LoVo (cell line): ENCODE results near the gene IL33.
A peak's percentile ranks its signal among the peaks of the same experiment; 100 is the strongest.

Source experiments
- DNase-seq: peaks from one replicate; pipeline ENCODE4 v3.0.0-alpha.2; 2016; ENCODE audit warnings: low spot score

Gene IL33

GRCh38 chr9:6218099-6218502 lies 2.5 kb downstream of the IL33 start:
- no peak for DNase-seq

- no peak for DNase-seq
These were observed 3.4 kb downstream of the IL33 start for GRCh38 chr9:6219040-6219439.

GRCh38 chr9:6219981-6220380 lies 4.4 kb downstream of the IL33 start:
- no peak for DNase-seq

GRCh38 chr9:6224393-6225154 lies 9.0 kb downstream of the IL33 start:
- no peak for DNase-seq

GRCh38 chr9:6226696-6227095 lies 11.1 kb downstream of the IL33 start:
- no peak for DNase-seq

- DNase-seq, result no peak
These were observed 13.6 kb downstream of the IL33 start for GRCh38 chr9:6229186-6229585.

- peak; percentile 48 for DNase-seq
These were observed 14.0 kb downstream of the IL33 start for GRCh38 chr9:6229619-6230018.

- no peak for DNase-seq
These were observed 14.6 kb downstream of the IL33 start for GRCh38 chr9:6230037-6230780.

- DNase-seq, result no peak
These were observed 16.8 kb downstream of the IL33 start for GRCh38 chr9:6232336-6232945.

- DNase-seq, result no peak
These were observed 18.4 kb downstream of the IL33 start for GRCh38 chr9:6234014-6234413.

GRCh38 chr9:6237267-6237666 lies 21.7 kb downstream of the IL33 start:
- DNase-seq, result no peak

- peak; percentile 18 for DNase-seq
These were observed 23.4 kb downstream of the IL33 start for GRCh38 chr9:6239048-6239461.

GRCh38 chr9:6239694-6240093 lies 24.1 kb downstream of the IL33 start:
- no peak for DNase-seq

- peak; percentile 74 for DNase-seq
These were observed 28.1 kb downstream of the IL33 start for GRCh38 chr9:6243746-6244145.

GRCh38 chr9:6247266-6247665 lies 31.7 kb downstream of the IL33 start:
- no peak for DNase-seq

GRCh38 chr9:6268826-6269397 lies 53.3 kb downstream of the IL33 start:
- peak; percentile 16 for DNase-seq

- no peak for DNase-seq
These were observed 55.3 kb downstream of the IL33 start for GRCh38 chr9:6270896-6271295.

- DNase-seq, result no peak
These were observed 56.1 kb downstream of the IL33 start for GRCh38 chr9:6271508-6272228.

- no peak for DNase-seq
These were observed 56.6 kb downstream of the IL33 start for GRCh38 chr9:6272229-6272598.

- DNase-seq, result no peak
These were observed 61.8 kb downstream of the IL33 start for GRCh38 chr9:6277417-6277816.

GRCh38 chr9:6301858-6302257 lies 86.3 kb downstream of the IL33 start:
- no peak for DNase-seq

GRCh38 chr9:6302417-6302816 lies 86.8 kb downstream of the IL33 start:
- peak; percentile 30 for DNase-seq
